Islet precursor cell (in vitro differentiated cells): ENCODE results near the gene ANXA2R.
"Not testable (repeated sequence)": the region's sequence is repeated elsewhere in the genome, so short reads cannot be mapped to it uniquely, and the experiment has no call there.

Source experiments
- DNase-seq: peaks from one replicate; pipeline ENCODE4 v3.0.0-alpha.2; 2018

The ANXA2R gene

DNA sequence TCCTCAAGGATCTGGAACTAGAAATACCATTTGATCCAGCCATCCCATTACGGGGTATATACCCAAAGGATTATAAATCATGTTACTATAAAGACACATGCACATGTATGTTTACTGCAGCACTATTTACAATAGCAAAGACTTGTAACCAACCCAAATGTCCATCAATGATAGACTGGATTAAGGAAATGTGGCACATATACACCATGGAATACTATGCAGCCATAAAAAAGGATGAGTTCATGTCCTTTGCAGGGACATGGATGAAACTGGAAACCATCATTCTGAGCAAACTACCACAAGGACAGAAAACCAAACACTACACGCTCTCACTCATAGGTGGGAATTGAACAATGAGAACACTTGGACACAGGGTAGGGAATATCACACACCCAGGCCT is 19.9 kb upstream of the ANXA2R start:
- not testable (repeated sequence) for DNase-seq

DNA sequence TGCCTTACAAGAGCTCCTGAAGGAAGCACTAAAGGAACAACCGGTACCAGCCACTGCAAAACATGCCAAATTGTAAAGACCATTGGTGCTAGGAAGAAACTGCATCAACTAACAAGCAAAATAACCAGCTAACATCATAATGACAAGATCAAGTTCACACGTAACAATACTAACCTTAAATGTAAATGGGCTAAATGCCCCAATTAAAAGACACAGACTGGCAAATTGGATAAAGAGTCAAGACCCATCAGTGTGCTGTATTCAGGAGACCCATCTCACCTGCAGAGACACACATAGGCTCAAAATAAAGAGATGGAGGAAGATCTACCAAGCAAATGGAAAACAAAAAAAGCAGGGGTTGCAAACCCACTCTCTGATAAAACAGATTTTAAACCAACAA is 15.0 kb upstream of the ANXA2R start:
- not testable (repeated sequence) for DNase-seq

DNA sequence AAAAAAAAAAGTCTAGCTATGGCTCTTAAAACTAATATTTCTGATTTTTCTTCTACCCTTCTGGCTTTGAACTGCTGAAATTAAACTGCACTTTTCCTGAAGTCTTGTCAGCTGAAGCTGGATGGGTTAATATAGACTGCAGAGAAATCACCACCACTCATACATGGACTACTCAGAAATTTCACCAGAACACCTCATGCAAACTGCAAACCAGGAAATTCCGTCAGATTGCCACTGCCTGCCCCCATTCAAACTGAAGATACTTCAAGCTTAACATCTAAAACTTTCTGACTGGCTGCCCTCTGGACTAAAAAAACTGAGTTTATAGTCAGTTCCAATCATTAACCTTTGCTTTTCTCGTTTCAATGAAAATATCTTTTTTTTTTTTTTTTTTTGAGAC is 11.6 kb upstream of the ANXA2R start:
- DNase-seq, result no peak

DNA sequence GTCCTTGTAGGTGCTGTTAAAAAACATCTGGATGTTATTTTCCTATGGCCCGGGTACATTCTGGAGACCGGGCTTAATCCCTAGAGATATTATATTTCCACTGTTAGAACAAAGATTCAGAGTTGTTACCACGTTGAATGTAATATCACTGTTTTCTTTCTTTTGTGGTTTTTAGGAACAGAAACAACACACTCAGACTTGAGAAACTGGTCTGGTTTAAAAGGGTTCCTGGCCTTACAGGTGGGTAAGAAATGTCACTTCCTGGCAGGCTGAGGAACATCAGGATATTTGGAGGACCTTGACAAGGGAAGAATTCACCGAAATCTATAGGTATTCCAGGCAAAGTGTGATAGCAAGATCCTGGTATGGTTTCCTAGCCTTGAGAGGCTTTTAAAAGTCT is 10.3 kb upstream of the ANXA2R start:
- no peak for DNase-seq

DNA sequence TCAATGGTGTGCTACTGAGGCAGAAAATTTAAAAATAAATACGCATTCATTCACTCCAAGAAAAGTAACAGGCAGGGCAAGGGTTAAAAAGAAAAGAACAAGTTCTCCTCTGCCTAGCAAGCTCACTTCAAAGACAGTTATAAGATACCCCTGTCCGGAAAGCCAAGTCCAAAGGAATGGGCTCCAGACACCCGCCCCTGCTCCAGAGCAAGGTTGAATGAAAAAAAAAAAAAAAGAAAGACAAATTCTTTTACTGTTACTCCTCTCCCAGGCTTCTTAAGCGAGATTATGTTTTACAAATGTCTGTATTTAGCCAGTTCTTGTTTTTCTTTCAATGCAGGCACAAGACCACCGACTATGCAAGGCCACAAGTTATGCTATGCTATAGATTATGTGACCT is 9.1 kb upstream of the ANXA2R start:
- DNase-seq, result no peak

DNA sequence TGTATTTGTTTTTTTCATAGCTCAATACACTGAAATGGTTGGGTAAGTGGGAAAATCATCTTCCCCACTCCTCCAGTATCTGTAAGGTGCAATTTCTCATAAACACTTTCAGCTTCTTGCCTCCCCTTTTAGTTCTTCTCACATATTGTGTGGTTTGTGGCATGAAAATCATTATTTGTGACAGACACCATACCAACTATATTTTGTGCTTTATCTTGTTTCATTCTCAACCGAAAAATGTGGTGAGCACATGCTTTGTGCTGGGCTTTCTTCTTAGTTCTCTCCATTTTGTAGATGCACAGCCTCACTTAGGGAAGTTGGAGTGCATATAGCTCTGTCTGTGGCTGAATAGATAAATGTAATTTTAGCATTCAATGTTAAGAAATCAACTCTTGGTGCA is 6.4 kb upstream of the ANXA2R start:
- no peak for DNase-seq

DNA sequence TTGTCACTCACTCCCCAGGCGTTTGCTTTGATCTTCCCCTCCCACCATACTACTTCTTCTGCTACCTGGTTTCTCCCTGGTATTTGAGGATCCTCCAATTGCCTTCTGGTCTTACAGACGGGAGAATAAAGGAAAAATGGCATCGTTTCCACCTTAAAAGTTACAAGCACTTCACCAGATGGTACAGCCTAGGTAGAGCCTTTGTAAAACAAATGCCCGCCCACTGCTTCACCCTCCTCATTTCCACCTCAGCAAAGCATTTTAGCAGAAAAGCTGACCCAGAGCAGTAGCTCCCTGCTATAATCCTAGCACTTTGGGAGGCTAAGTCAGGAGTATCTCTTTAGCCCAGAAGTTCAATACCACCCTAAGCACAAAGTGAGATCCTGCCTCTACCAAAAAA is 5.1 kb upstream of the ANXA2R start:
- DNase-seq, result no peak

DNA sequence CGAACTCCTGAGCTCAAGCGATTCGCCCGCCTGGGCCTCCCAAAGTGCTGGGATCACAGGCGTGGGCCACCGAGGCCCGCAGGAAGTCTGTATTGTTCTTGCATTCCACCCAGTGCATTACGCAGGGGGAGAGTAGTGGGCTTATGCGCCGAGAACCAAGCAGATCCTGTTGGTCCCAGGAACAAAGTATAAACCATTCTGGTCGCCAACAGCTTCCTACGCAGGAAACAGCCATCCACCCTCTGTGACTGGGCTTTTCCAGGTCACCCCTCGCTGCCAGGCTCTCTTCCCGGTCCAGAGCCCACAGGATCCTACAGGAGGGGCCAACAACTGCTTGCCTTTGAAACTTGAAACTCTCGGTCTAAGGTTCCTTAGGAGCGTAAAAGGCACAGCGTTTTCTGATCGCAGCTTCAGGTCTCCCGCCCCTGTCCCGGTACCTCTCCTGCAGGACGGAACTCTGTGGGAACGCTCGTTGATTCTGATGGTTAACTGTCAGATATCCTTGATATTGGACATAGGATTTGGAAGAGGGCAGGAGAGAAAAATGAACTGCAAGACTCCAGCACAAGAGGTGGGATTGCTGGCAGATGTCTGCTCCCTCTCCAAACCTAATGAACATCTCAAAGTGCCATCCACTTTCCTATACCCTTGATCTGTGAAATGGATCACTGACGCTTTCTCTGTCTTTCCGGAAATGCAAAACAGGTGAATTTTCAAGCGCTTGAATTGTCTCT is 4.2 kb upstream of the ANXA2R start:
- peak; percentile 87 for DNase-seq

DNA sequence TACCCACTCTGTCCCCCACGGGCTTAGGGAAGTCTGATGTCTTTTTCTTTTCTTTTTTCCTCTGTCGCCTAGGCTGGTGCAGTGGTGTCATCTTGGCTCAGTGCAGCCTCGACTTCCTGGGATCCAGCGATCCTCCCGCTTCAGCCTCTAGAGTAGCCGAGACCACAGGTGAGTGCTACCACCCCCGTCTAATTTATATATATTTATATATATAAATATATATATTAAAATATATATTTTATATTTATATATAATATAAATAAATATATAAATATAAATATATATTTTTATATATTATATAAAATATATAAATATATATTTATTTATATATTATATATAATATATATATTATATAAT is 3.3 kb upstream of the ANXA2R start:
- DNase-seq, result no peak

DNA sequence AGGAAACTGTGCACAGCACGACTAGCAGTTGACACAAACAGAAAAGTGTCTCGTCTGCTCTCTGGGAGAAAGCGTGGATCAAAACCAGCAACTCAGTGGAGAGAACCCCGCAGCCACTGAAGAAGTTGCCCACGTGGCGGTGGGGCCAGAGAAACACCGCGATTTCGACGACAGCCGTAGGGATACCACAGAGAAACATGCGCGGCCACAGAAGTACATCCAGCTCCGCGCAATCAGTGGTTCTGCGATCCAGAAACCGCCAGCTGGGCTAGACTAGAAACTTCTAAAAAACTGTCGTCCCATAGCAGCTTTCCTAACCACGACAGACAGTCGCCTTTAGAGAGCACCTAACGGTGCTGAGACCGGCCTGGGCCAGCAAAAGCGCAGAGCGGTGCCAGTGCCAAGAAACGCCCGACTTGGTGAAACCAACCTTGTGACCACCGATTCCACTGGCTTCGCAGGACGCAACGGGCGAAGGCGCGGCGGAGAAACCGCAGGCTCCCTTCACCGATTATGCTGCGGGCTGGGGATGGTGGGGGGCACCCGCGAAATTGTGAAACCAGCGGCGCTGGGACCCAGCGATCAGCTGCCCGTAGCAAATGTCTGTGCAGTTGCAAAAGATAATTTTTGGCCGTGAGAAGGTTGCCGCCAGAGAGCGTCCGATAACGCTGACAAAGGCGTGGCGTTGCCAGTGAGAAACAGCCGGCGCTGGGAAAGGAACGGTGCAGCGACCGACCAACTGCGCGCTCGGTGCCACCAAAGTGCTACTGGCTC is 2.7 kb upstream of the ANXA2R start:
- peak; percentile 76 for DNase-seq

DNA sequence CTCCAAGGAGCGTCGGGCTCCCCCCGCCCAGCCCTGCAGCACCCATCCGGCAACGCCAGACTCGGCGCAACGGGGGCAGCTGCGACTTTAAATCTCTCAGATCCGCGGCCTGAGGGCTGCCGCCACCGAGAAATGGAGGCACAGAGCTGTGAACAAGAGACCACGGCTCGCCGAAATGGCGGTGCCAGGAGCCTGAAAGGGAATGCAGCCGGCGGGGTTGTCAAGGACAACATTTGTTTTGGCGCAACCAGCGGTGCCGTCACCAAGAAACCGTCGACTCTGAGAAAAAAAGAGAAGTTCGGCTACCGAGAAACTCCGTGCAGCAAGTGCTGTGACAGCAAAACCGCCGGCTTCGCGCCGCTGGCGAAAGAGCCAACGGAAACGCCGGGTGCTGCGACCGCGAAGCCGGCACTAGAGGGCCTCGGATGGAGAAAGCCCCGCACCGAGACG is 2.1 kb upstream of the ANXA2R start:
- peak; percentile 82 for DNase-seq

DNA sequence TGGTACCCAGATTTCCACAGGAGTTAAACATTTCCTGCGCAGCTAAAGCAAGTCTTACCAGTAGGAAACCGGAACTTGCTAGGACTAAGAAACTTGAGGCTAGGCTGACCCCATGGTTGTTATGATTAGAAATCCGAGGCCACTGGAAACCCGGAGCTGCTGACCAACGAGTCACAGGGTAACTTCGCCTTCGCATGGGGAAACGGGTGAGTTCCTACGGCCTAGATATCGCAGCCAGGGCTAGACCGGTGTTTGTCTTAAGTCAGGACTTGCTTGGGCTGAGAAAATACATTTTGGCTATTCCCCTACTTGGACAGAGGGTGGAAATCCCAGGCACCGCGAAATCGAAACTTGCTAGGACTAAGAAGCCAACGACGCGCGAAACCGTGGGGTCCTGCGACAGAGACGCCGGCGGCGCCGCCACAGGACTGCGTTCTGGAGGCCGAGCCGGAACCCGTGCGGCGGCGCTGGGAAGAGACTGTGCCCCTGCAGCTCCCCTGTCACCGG is 1.6 kb upstream of the ANXA2R start:
- DNase-seq, result peak; percentile 76

DNA sequence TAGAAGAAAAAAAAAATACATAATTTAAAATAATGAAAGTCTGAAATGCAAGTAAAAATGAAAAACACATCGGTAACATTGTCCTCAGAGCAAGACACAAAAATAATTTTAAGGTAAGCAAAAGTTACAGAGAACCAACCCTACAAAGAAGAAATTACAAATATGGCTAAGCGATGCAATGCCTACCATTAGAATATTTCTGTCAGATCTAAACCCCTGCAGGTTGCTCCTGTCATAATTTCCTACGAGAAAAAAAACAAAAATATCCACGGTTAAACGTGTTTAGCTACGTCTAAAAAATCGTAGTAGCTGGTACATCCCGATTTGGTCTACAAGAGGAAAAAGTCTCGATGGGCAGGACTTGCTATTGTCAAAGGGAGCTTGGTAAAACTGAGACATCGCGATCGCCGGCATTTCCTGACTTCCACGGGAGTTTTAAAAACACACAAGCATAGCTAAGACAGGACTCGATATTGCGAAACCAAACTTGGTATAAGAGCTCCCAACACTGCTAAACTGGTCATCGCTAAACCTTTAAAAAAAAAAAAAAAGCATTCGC is 1.1 kb upstream of the ANXA2R start:
- no peak for DNase-seq

DNA sequence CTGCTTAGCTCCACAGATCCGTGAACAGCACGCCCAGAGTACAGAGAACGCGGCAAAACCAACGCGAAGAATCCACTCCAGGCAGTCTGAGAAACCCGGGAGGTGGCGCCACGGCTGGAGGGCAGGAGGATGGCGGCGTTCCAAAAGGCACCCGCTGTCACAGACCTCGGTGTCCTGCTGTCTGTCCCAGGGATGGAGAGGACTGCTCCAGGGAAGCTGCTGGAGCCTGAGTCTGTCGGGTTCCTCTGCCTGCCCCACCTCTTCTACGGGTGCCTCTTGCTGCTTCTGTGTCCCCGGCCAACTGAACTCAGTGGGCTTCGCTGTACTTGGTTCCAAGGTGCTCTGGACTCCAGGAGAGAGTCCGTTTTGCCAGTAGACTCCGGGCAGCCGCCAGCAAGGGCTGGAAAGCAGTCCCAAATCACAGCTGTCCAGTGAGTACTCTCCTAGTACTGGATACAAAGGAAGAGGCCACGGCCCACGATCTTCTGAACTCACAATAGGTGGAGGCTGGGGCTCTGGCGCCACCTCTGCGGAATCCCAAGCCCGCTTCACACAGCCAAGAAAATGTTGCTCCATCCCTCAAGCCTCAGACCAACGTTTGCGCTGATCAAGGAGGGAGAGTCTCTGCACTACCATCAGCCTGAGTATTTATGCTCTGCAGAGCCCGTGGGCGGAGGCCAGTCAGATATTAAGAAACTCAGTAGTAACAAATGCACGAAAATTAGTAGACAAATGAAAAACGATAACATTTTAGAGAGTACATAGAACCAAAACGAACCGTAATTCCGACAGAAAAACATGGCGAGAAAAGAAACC is 440 bp downstream of the ANXA2R start:
- DNase-seq, result peak; percentile 85

DNA sequence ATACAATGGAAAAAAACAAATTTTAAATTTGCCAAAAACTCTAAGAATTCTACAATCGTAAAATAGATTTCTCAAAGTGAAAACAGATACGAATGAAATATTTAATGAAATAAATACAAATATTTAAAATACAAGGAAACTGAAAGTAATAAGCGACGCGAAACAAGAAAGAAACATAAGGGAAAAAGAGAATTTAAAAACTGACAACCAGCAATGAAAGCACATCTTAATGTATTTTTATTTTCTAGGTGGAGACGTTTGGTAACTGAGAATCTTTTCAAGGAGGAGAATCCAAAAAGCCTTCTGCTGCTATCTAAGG is 1.0 kb downstream of the ANXA2R start:
- no peak for DNase-seq

DNA sequence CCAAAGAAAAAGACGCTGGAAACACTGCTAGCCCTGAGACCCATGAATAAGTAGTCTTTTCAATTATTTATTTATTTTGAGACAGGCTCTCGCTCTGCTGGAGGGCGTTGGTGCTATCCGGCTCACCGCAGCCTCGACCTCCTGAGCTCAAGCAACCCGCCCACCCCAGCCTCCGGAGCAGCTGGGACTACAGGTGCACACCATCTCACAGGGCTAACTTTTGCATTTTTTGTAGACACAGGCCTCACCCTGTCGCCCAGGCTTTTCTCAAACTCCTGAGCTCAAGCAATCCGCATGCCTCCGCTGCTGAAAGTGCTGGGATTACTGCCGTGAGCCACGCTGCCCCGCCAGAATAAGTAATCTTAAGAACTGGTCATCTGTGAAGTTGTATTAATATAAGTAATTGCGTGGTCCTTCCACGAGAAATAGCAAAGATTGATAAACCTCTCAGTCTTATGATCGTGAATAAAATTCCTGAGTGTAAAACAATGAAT is 1.6 kb downstream of the ANXA2R start:
- DNase-seq, result no peak

DNA sequence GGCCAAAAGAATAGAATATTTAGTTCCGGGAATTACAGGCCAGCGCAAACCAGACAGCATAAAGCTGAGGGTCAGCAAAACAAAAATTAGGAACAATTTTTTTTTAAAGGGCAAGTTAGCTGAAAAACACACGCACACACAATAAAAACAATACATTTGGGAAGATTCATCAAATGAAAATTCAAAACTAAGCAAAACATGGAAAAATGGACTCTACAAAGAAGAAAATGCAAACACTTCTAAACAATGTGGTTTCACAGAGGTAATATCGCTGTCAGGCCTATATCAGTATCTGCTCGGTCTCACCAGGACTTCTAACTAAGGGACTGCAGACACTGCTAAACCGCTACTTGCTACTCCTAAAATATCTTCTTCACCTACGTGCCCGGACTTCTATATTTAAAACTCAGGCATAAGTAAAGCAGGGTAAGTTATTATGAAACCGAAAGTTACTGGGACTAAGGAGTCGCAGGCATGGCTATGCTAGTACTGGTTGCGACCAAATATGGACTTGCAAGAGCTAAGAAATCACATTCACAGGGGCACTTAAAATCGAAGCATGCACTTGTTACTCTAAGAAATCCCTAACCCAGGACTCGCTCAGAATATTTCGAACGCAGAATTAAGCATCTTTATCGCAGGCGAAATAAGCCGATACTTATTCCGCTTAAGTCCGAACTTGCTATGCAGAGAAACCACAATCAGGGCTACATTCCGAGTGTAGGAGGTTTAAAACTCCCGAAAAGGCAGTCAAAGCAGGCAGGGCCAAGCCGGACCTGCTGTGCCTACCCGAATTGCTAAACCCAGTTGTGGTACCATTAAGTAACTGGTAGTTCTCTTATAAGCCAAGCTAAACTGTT is 2.3 kb downstream of the ANXA2R start:
- DNase-seq, result no peak

DNA sequence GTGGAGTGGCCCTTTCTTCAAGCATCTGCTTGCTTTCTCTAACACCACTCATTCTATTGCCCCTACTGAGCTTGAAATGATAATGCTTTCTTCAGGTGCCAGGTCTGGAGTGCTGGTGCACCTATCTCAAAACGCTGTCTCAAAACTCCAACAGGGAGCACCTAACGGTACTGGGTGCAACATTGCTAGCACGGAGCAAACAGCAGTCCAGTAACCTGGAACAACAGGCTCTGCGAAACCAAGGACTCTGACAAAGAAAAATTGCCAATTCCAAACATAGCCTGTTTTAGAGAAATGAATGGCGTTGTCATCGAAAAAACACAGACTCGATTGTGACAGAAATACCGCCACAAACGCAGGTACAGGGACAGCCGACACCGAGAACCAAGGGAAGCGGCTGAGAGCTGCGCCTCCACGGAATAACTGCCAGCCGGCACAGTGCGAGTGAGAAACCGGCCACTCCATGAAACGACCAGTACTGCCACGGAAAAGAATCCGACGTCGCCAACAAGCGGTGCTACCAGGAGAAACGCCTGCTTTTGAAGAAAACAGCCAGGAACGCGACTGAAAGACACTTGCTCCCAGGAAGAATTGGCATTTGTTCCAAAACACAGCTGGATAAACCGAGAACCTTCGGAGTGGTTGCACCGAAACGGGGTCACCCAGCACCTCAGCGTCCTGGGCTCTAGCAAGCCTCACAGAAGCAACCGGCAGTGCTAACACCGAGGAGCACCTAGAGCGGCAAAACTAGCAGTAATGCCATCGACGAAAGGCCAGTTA is 3.1 kb downstream of the ANXA2R start:
- peak; percentile 66 for DNase-seq

DNA sequence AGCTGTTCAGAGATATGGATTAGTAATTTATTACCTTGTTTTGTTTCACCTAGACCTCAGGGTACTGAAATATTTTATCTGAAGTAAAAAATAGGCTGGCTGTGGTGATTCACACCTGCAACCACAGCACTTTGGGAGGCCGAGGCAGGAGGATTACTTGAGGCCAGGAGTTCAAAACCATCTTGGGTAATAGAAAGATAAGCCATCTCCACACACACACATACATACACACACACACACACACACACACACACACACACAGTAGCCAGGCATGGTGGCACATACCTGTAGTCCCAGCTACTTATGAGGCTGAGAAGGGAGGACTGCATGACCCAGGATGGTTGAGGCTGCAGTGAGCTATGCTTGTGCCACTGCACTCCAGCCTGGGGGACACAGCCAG is 3.7 kb downstream of the ANXA2R start:
- no peak for DNase-seq

DNA sequence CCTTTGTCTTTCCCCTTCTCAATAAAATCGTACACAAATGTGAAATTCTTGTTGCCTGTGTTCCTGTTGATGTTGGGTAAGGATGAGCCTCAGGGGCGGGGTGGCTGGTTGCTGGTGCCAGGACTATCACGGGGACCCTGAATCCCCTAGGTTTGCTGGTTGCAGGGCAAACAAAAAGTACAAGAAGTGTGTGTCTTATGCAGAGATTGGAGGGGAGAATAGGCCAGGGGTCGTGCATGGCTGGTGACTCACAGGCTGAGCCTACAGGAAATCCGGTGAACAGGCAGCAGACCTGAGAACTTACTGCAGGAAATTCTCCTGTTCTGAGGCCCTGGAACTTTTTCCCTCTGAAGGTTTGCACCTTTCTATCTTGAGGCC is 5.5 kb downstream of the ANXA2R start:
- peak; percentile 88 for DNase-seq

DNA sequence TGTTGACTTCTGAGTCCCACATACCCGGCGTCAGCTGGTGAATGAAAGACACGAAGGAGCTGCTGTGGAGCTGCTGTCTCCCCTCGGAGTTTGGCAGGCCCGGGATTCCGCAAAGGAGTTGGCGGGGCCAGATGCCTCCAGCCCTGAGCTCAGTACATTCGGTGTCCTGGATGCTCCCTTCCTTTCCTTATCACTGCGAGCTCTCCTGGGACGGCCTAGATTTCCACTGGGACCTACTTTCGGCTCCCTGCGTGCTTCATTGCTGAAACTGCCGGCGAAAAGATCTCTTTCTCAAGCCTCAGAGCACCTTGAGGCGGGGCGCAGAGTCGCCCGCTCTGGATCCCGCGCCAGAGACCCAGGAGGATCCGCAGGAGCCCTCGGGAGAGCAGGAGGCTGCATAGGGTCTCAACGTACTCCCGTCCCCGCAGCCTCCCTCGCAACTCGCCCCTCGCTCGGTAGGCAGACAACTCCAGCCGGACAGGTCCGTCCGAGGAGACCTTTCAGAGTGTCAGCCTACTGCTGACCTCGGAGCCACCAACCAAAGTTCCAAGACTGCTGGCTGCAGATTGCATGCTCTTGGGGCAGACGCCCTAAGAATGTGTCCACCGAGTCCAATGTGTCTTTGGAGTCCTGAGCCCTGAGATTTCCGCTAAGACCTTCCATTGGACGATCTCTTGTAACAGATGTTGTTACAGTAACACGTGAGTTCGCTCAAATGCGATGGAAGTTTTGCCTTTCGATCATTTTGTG is 6.1 kb downstream of the ANXA2R start:
- peak; percentile 64 for DNase-seq
